Gastrocnemius medialis (tissue), 4 donors: ENCODE data around the gene UNC5CL. TPM values are rescaled to one million over a fixed set of nuclear protein-coding genes. Genes with fewer than 3 reads are reported as not detected.

Source experiments
- ATAC-seq, 2 donors: fragments of 150-250 bp; one replicate each; pipeline ENCODE4 v1.9.1; 2016
- DNase-seq, 2 donors: peaks; one replicate each; pipeline ENCODE4 v3.0.0-alpha.2; 2019
- H3K27ac ChIP-seq, 4 donors: fragments of 200-600 bp; sonication (generic); 1 replicate in 1 of 4; 2 replicates in 3 of 4; pipeline ENCODE4 v1.5.1; 2016 to 2018; ENCODE audit warnings: mild to moderate bottlenecking in 2 of 4, moderate library complexity in 1 of 4
- H3K27me3 ChIP-seq, 3 donors: fragments of 200-600 bp; sonication (generic) in 2 of 3; 1 replicate in 1 of 3; 2 replicates in 2 of 3; pipeline versions ENCODE4 v1.5.1 to v1.6.0; 2016 to 2019; ENCODE audit warnings: mild to moderate bottlenecking in 1 of 3, moderate library complexity in 1 of 3
- H3K36me3 ChIP-seq, 2 donors: fragments of 200-600 bp; sonication (generic) in 1 of 2; one replicate each; pipeline ENCODE4 v1.5.1; 2017 to 2018
- H3K4me1 ChIP-seq, 2 donors: fragments of 200-600 bp; sonication (generic) in 1 of 2; one replicate each; pipeline ENCODE4 v1.5.1; 2016 to 2017; ENCODE audit warnings: mild to moderate bottlenecking in 2 of 2
- H3K4me3 ChIP-seq, 4 donors: fragments of 200-600 bp; sonication (generic) in 3 of 4; 1 replicate in 1 of 4; 2 replicates in 3 of 4; pipeline ENCODE4 v1.5.1; 2016 to 2019; ENCODE audit warnings: mild to moderate bottlenecking in 2 of 4
- H3K9me3 ChIP-seq, 3 donors: fragments of 200-600 bp; sonication (generic) in 2 of 3; 1 replicate in 1 of 3; 2 replicates in 2 of 3; pipeline ENCODE4 v1.5.1; 2016 to 2019
- CTCF ChIP-seq, 5 experiments: fragments of 450-650 bp in 3 of 5; fragments of 200-600 bp in 2 of 5; sonication (generic) in 2 of 5; IDR thresholded peaks in 4 of 5; conservative IDR thresholded peaks in 1 of 5; 1 replicate in 4 of 5; 2 replicates in 1 of 5; pipeline ENCODE4 v1.5.1; 2016 to 2019; ENCODE audit warnings: antibody characterized with exemption in 5 of 5, mild to moderate bottlenecking in 3 of 5, moderate library complexity in 3 of 5
- POLR2A ChIP-seq, 2 donors: fragments of 450-650 bp; IDR thresholded peaks; one replicate each; pipeline ENCODE4 v1.6.1; 2017; ENCODE audit warnings: antibody characterized with exemption in 2 of 2, mild to moderate bottlenecking in 2 of 2, moderate library complexity in 2 of 2
- in situ Hi-C, 4 donors: fragments of 200-750 bp; cut with MboI; loops; one replicate each; pipeline versions ENCODE4 v1.15.0 to v1.8.0; 2017; ENCODE audit warnings: low sequenced_read_pairs in 4 of 4
- intact Hi-C: fragments of 100-400 bp; cut with DNase I; formaldehyde crosslinking; loops from one replicate; pipeline ENCODE4 v1.15.1; 2023; ENCODE audit warnings: low total_unique reads
- total RNA-seq, 4 donors: library from RNA; depleted of rRNA; stranded (reverse); fragments of >200 nt; gene quantifications; one replicate each; pipeline versions ENCODE4 v1.1.0 to v1.2.3, GENCODE V29; 2016

UNC5CL gene
- total RNA-seq, 4 donors from 2014 or later: 0.20 to 0.52 (median 0.29) TPM

GRCh38 chr6:41027241-41027640 lies 11.8 kb downstream of the UNC5CL start:
- in situ Hi-C loops (loop anchor here (5.0 to 25.0 kb wide), 5 partner anchors 40 to 1672 kb away; no protein-coding TSS in a partner anchor), intact Hi-C loops (loop anchor here (10.0 kb wide), 1 partner anchor 1042 kb away; no protein-coding TSS in a partner anchor)
- Histone ChIP-seq H3K4me3 (peak overlapping the region; percentile 60 to 79 (median 70)), H3K27me3 (no peaks in the 10 kb centered on the region), H3K9me3 (no peaks in the 10 kb centered on the region), H3K36me3 (no peaks in the 10 kb centered on the region), H3K27ac (peak overlapping the region; percentile 81 to 85 (median 82)), H3K4me1 (peaks cover 15 to 16% of the 10 kb centered on the region in 2 donors)
- TF ChIP-seq POLR2A (IDR thresholded peaks at IDR 0.05): no peak
- TF ChIP-seq CTCF (IDR thresholded peaks at IDR 0.05 in 4 of 5, conservative IDR thresholded peaks at IDR 0.05 in 1 of 5): no peak
- ATAC-seq (no peak), DNase-seq (no peak)

DNA sequence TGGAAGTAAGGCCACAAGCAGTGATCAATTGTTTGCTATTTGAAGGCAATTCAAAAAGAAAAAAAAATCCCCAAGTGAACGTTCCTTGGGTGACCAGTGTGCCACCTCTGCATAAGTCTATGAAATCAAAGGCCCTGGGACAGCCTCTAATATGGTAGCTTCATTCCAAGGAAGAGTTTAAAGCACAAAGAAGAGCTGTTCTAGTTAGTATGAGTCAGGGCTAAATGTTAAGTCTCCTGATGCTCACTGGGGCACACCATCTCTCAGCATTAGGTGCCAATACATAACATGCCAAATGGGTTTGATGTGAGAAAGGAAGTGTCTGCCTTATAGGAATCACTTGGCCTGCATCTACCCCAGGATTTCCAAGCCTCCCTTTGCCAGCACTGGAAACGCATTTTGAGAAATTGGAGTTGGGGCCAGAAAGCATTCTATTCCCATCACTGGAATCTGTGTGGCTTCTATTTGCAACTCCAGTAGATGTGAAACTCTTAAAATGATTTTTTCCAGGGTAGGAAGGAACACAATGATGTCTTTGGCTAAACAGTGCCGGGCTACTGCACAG lies 13.0 kb downstream of the UNC5CL start:
- Histone ChIP-seq H3K27ac (no peak overlapping the region), H3K9me3 (no peaks in the 10 kb centered on the region), H3K36me3 (no peaks in the 10 kb centered on the region), H3K27me3 (no peaks in the 10 kb centered on the region), H3K4me3 (no peak overlapping the region), H3K4me1 (peaks cover 16 to 24% of the 10 kb centered on the region in 2 donors)
- no peak for DNase-seq
- no peak for ATAC-seq
- in situ Hi-C loops: loop anchor here (5.0 to 25.0 kb wide), 5 partner anchors 41 to 1671 kb away; no protein-coding TSS in a partner anchor
- intact Hi-C loops: loop anchor here (10.0 kb wide), 1 partner anchor 1041 kb away; no protein-coding TSS in a partner anchor
- TF ChIP-seq POLR2A (IDR thresholded peaks at IDR 0.05) (no peak), CTCF (IDR thresholded peaks at IDR 0.05 in 4 of 5, conservative IDR thresholded peaks at IDR 0.05 in 1 of 5) (no peak)

GRCh38 chr6:41023114-41023513 lies 15.9 kb downstream of the UNC5CL start:
- H3K27me3 ChIP-seq: no peaks in the 10 kb centered on the region
- in situ Hi-C loops: loop anchor here (5.0 to 25.0 kb wide), 4 partner anchors 126 to 1668 kb away; no protein-coding TSS in a partner anchor
- no peak overlapping the region for H3K27ac ChIP-seq
- TF ChIP-seq CTCF (IDR thresholded peaks at IDR 0.05 in 4 of 5, conservative IDR thresholded peaks at IDR 0.05 in 1 of 5) (no peak), POLR2A (IDR thresholded peaks at IDR 0.05) (no peak)
- no peak overlapping the region for H3K4me3 ChIP-seq
- DNase-seq (no peak), ATAC-seq (no peak)
- intact Hi-C loops: loop anchor here (10.0 kb wide), 1 partner anchor 1038 kb away; no protein-coding TSS in a partner anchor
- peaks cover 9 to 16% of the 10 kb centered on the region in 2 donors for H3K4me1 ChIP-seq
- no peaks in the 10 kb centered on the region for H3K36me3 ChIP-seq
- H3K9me3 ChIP-seq: no peaks in the 10 kb centered on the region

DNA sequence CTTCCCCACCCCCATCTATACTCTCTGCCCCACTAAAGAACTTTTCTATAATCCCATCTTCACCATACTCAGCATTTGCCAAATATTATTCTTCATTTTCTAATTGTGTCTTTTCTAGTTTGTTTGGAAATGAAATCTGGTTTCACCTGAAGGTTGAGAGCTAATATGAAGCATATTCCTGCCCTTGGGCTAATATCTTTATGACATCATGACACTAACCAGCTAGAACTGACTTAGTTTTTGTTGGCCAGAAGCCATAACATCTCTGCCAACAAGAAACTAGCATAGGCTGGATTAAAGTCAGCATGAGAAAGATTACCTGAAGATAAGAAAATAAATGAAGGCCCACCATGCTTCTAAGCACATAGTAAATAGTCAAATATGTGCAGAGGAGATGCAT lies 16.7 kb downstream of the UNC5CL start:
- TF ChIP-seq CTCF (IDR thresholded peaks at IDR 0.05 in 4 of 5, conservative IDR thresholded peaks at IDR 0.05 in 1 of 5) (no peak), POLR2A (IDR thresholded peaks at IDR 0.05) (no peak)
- Histone ChIP-seq H3K36me3 (no peaks in the 10 kb centered on the region), H3K9me3 (no peaks in the 10 kb centered on the region), H3K27me3 (no peaks in the 10 kb centered on the region), H3K4me1 (peaks cover 2 to 11% of the 10 kb centered on the region in 2 donors), H3K4me3 (no peak overlapping the region), H3K27ac (no peak overlapping the region)
- DNase-seq (no peak), ATAC-seq (no peak)
- in situ Hi-C loops: loop anchor here (5.0 to 25.0 kb wide), 4 partner anchors 125 to 1667 kb away; no protein-coding TSS in a partner anchor
- intact Hi-C loops: loop anchor here (10.0 kb wide), 1 partner anchor 1037 kb away; no protein-coding TSS in a partner anchor
